HG03095 (cell line): ENCODE measurements around the gene BTBD3.

Experiments
- ATAC-seq: cut with Tn5 transposase; IDR thresholded peaks from one replicate; pipeline ENCODE4 v1.9.1; 2021; ENCODE audit warnings: moderate library complexity; ENCODE audit not compliant: unreplicated experiment

The BTBD3 gene

GRCh38 chr20:11912659-11913415, 4.9 kb upstream of the BTBD3 start:
- ATAC-seq = no peak

GRCh38 chr20:11918391-11918845, 725 bp downstream of the BTBD3 start:
- no peak for ATAC-seq

- no peak for ATAC-seq
Observed at GRCh38 chr20:11918981-11919380, 1.3 kb downstream of the BTBD3 start.

- no peak for ATAC-seq
Observed at GRCh38 chr20:11919581-11919980, 1.9 kb downstream of the BTBD3 start.

GRCh38 chr20:11920083-11920482, 2.4 kb downstream of the BTBD3 start:
- ATAC-seq = no peak

GRCh38 chr20:11921321-11921720, 3.6 kb downstream of the BTBD3 start:
- no peak for ATAC-seq

- ATAC-seq = no peak
Observed at GRCh38 chr20:11922561-11922960, 4.9 kb downstream of the BTBD3 start.

GRCh38 chr20:11924923-11925322, 7.2 kb downstream of the BTBD3 start:
- ATAC-seq = no peak

GRCh38 chr20:11926292-11926998, 8.8 kb downstream of the BTBD3 start:
- no peak for ATAC-seq

- ATAC-seq = no peak
Observed at GRCh38 chr20:11929947-11930346, 12.3 kb downstream of the BTBD3 start.

- no peak for ATAC-seq
Observed at GRCh38 chr20:11935212-11936154, 17.8 kb downstream of the BTBD3 start.

- ATAC-seq = no peak
Observed at GRCh38 chr20:11936157-11936556, 18.5 kb downstream of the BTBD3 start.

GRCh38 chr20:11937230-11937629, 19.5 kb downstream of the BTBD3 start:
- ATAC-seq = no peak

GRCh38 chr20:11941593-11942246, 24.0 kb downstream of the BTBD3 start:
- ATAC-seq = no peak

- no peak for ATAC-seq
Observed at GRCh38 chr20:11943778-11944177, 26.1 kb downstream of the BTBD3 start.

GRCh38 chr20:11948806-11949205, 31.1 kb downstream of the BTBD3 start:
- ATAC-seq = no peak

- no peak for ATAC-seq
Observed at GRCh38 chr20:11949711-11950110, 32.0 kb downstream of the BTBD3 start.

GRCh38 chr20:11951696-11952095, 34.0 kb downstream of the BTBD3 start:
- ATAC-seq = no peak

GRCh38 chr20:11952639-11953038, 34.9 kb downstream of the BTBD3 start:
- ATAC-seq = no peak

GRCh38 chr20:11957911-11958310, 40.2 kb downstream of the BTBD3 start:
- no peak for ATAC-seq

GRCh38 chr20:11958855-11959254, 41.2 kb downstream of the BTBD3 start:
- ATAC-seq = no peak
